ENCODE results near the gene CSNK1D. TPM values are rescaled to one million over a fixed set of nuclear protein-coding genes. Genes with fewer than 3 reads are reported as not detected.

CSNK1D gene
- total RNA-seq, 1 donor from 2014 or later: 86.8 TPM

DNA sequence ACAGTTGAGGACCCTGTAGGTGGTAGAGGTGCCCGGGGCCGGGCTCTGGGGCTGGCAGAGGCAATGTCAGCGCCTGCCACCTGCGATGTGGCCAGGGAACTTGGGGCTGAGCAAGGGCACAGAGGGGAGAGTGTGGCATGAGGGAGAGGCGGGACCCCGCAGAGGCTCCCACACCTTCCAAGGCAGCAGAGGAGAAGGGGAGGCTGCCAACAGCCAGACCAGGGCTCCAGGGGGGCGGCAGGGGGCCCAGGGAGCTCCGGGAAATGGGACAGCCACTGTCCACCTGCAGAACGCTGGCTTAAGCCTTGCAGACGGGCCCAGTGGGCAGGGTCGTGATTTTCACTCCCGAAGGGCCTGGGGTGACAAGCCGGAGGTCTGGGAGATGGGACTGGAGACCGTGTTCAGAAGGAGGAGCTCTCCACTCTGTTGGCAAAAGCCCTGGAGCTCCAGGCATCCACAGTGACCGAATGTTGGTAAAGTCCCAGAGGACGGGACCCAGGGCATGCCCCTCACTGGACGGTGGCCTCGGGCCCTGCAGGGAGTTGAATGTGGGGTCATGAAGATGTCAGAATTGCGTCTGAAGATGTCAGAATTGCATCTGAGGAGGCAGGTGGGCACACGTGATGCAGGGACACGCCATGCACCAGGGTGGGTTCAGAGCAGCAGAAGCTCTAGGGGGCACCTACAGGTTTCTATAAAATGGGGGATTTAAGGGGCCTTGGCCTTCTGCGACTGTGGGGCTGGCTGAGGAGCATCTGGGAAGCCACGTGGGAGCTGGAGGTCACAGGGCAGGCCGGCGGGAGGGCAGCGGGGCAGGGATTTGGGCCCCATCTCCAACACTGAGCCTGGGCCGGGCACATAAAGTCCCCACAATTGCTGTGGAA, 25.3 kb upstream of the CSNK1D start:
- H3K27me3 ChIP-seq: no peaks in the 10 kb centered on the region
- DNase-seq (ENCODE audit: low spot score in 2 of 2): no peak
- TF ChIP-seq, protein P1, sequence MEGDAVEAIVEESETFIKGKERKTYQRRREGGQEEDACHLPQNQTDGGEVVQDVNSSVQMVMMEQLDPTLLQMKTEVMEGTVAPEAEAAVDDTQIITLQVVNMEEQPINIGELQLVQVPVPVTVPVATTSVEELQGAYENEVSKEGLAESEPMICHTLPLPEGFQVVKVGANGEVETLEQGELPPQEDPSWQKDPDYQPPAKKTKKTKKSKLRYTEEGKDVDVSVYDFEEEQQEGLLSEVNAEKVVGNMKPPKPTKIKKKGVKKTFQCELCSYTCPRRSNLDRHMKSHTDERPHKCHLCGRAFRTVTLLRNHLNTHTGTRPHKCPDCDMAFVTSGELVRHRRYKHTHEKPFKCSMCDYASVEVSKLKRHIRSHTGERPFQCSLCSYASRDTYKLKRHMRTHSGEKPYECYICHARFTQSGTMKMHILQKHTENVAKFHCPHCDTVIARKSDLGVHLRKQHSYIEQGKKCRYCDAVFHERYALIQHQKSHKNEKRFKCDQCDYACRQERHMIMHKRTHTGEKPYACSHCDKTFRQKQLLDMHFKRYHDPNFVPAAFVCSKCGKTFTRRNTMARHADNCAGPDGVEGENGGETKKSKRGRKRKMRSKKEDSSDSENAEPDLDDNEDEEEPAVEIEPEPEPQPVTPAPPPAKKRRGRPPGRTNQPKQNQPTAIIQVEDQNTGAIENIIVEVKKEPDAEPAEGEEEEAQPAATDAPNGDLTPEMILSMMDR (IDR thresholded peaks at IDR 0.05): no peak
- H3K36me3 ChIP-seq: no peaks in the 10 kb centered on the region
- peaks cover 12 to 28% of the 10 kb centered on the region in 2 donors for H3K4me1 ChIP-seq
- peak overlapping the region; percentile 54 to 67 for H3K4me3 ChIP-seq
- peak overlapping the region; percentile 83 to 90 for H3K27ac ChIP-seq
- intact Hi-C loops (cut with DNase I): loop anchor here (1.0 kb wide), 2 partner anchors 25 to 31 kb away; partner anchors contain the start of gene CSNK1D
- no peaks in the 10 kb centered on the region for H3K9me3 ChIP-seq

DNA sequence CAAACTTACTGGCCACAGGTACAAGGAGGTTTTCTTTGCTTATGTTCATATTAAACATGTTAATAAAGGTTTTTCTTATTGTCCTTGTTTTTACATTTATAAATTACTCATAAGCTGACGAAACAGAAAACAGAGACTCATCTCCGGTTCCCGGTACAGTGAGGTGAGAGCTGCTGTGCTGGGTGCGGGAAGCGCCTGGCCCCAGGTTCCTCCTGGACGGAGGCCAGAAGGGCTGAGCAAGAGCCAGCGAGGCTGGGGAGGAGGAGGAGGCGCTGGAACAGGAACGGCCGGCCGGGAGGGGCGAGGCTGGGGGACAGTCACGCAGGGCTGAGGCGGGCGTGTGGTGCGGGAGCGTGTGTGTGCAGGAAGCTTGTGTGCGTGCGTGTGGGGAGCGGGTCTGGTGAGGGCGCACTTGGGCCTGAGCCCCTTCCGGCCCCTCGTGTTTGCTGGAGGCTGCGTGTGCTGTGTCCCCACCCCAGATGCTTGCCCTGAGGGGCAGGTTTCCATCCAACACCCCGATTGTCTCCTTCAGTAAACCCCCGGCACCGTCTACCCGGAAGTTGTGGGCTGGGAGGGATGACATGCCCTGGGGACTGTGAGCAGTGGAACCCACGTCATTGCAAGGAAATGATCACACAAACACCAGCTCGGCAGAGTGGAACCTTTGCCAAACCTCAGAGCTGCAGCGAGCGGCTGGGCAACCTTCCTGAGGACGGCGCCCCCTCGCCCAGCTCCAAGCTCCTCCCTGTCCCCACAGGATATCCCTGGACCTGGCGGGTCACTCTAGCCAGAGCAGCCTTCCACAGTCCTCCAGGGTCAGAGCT, 24.4 kb upstream of the CSNK1D start:
- peak overlapping the region; percentile 54 to 67 for H3K4me3 ChIP-seq
- DNase-seq (ENCODE audit: low spot score in 2 of 2): peak; percentile 91 to 96
- no peaks in the 10 kb centered on the region for H3K36me3 ChIP-seq
- TF ChIP-seq, protein P1 (IDR thresholded peaks at IDR 0.05): peak in 1 of 3 experiments; percentile 10
- H3K27ac ChIP-seq: peak overlapping the region; percentile 83 to 90
- H3K9me3 ChIP-seq: no peaks in the 10 kb centered on the region
- intact Hi-C loops (cut with DNase I): loop anchor here (1.0 kb wide), 2 partner anchors 25 to 31 kb away; partner anchors contain the start of gene CSNK1D
- H3K4me1 ChIP-seq: peaks cover 12 to 31% of the 10 kb centered on the region in 2 donors
- no peaks in the 10 kb centered on the region for H3K27me3 ChIP-seq

DNA sequence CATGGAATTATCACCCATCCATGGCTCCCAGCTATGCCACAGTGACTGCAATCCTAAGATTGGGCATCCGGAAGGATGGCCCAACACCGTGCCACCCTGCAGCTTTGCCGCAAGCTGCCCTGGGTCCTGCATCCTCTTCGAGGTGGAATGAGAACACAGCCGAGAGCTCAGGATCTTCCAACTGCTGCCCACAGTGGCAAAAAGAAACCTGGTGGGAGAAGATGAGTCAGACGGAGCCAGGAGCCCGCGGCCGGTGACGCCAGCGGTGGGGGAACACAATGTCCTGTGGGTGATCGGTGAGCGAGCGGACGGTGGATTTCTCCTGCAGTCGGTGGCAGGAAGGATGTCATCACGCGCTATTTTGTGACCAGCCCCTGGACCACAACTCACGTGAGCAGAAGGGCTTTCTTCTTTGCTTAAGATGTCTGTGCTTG, 23.8 kb upstream of the CSNK1D start:
- intact Hi-C loops (cut with DNase I): no loop called here
- Histone ChIP-seq H3K4me1 (peaks cover 12 to 33% of the 10 kb centered on the region in 2 donors), H3K27me3 (no peaks in the 10 kb centered on the region), H3K9me3 (no peaks in the 10 kb centered on the region), H3K36me3 (no peaks in the 10 kb centered on the region), H3K4me3 (peak overlapping the region; percentile 54 to 67), H3K27ac (peak overlapping the region; percentile 83 to 90)
- DNase-seq (ENCODE audit: low spot score in 2 of 2): peak; percentile 81 to 94
- TF ChIP-seq, protein P1 (IDR thresholded peaks at IDR 0.05): no peak

DNA sequence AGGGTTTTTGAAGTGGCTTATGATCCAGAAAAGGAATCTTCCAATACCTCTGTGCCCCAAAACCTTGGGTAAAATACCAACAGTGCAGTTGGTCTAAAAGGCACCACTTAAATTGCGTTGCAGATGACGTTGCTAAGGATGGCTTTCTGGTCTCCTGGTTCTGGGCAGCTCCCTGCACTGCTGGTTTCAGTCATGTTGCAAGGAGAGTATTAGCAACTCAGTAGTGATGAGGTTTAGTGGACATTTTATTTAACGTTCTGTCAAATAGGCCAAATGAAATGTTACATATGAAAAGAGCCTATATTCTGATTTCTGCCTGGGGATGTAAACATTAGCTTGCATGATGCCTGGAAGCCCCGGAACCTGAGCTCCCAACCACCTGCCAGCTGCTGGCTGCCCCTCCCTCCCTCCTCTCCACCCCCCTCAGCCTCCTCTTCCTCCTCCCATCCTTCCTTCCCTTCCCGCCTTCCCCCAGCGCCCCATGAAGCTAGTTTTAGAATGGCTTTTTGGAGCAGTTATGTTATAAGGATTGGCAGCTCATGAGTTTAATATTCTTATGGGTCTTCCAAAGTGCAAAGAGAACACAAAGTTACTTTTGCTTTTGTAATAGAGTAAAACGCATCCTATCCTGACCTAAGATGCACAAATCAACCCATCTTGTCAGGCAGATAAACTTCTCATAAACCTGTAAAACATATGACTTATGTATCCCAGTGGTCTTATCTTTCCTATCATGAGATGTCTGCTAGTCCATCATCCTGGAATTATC, 23.2 kb upstream of the CSNK1D start:
- TF ChIP-seq, protein P1 (IDR thresholded peaks at IDR 0.05): no peak
- peak overlapping the region; percentile 83 to 90 for H3K27ac ChIP-seq
- peak overlapping the region; percentile 54 to 67 for H3K4me3 ChIP-seq
- DNase-seq (ENCODE audit: low spot score in 2 of 2): no peak
- no peaks in the 10 kb centered on the region for H3K27me3 ChIP-seq
- peaks cover 12 to 37% of the 10 kb centered on the region in 2 donors for H3K4me1 ChIP-seq
- H3K9me3 ChIP-seq: no peaks in the 10 kb centered on the region
- no peaks in the 10 kb centered on the region for H3K36me3 ChIP-seq
- intact Hi-C loops (cut with DNase I): no loop called here

DNA sequence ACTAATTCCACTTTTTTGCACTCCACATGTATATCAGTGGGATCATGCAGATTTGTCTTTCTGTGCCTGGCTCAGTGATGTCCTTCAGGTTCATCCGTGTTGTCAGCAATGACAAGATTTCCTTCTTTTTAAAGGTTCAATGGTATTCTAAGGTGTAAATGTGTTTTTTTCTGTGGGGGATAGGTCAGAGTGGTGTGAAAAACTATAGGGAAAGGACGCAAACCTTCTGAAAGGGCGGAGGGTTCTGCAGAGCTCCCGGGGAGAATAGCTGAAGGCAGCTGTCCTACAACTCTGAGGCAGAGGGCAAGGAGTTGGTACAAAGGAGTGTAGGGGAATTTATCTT, 21.9 kb upstream of the CSNK1D start:
- no peak overlapping the region for H3K27ac ChIP-seq
- H3K27me3 ChIP-seq: no peaks in the 10 kb centered on the region
- peaks cover 12 to 37% of the 10 kb centered on the region in 2 donors for H3K4me1 ChIP-seq
- no peaks in the 10 kb centered on the region for H3K36me3 ChIP-seq
- TF ChIP-seq, protein P1 (IDR thresholded peaks at IDR 0.05): no peak
- no peak for DNase-seq (ENCODE audit: low spot score in 2 of 2)
- H3K9me3 ChIP-seq: no peaks in the 10 kb centered on the region
- intact Hi-C loops (cut with DNase I): no loop called here
- H3K4me3 ChIP-seq: no peak overlapping the region
